Large intestine (tissue), 3 donors: ENCODE results near the gene BORCS8. TPM values are rescaled to one million over a fixed set of nuclear protein-coding genes. Genes with fewer than 3 reads are reported as not detected.

Experiments used
- DNase-seq, 2 donors: peaks; one replicate each; pipeline versions ENCODE4 v3.0.0 to v3.0.0-alpha.2; 2013
- H3K27ac ChIP-seq: one replicate; pipeline ENCODE4 v1.5.1; 2013; ENCODE audit warnings: low read length
- H3K27me3 ChIP-seq: 2 replicates; pipeline ENCODE4 v1.6.1; 2013; ENCODE audit warnings: low read length; ENCODE audit not compliant: control insufficient read depth, insufficient read depth
- H3K36me3 ChIP-seq: 2 replicates; pipeline ENCODE4 v1.6.1; 2013; ENCODE audit warnings: low read length; ENCODE audit not compliant: control insufficient read depth, insufficient read depth
- H3K4me1 ChIP-seq: one replicate; pipeline ENCODE4 v1.6.1; 2013; ENCODE audit warnings: low read length; ENCODE audit not compliant: control insufficient read depth, insufficient read depth
- H3K4me3 ChIP-seq: one replicate; pipeline ENCODE4 v1.5.1; 2013; ENCODE audit warnings: low read length
- H3K9me3 ChIP-seq: one replicate; pipeline ENCODE4 v1.6.1; 2013; ENCODE audit warnings: mild to moderate bottlenecking, low read depth, low read length, moderate library complexity; ENCODE audit not compliant: control insufficient read depth
- WGBS: methylation state at CpG from one replicate; pipeline ENCODE4 v1.1.5; 2013; ENCODE audit warnings: low lambda C conversion rate; ENCODE audit not compliant: insufficient coverage; 5-methylcytosine and 5-hydroxymethylcytosine counted together
- polyA plus RNA-seq: library from polyadenylated mRNA; unstranded; fragments of 120-200 nt; gene quantifications from one replicate; pipeline ENCODE4 v1.2.1, GENCODE V29; 2013

Gene BORCS8
- polyA plus RNA-seq, 1 donor: 17.5 TPM

GRCh38 chr19:19204181-19204580 lies 12.2 kb upstream of the BORCS8 start:
- Histone ChIP-seq H3K27me3 (peaks cover 9% of the 10 kb centered on the region), H3K9me3 (peaks cover 10% of the 10 kb centered on the region), H3K36me3 (peaks cover 16% of the 10 kb centered on the region), H3K27ac (no peak overlapping the region), H3K4me3 (no peak overlapping the region), H3K4me1 (peaks cover 10% of the 10 kb centered on the region)
- no CpG with 5 or more reads among the region's 13 CpGs for WGBS
- no peak for DNase-seq

- peaks cover 25% of the 10 kb centered on the region for H3K36me3 ChIP-seq
- DNase-seq: peak; percentile 85 to 88
- peak within 1 kb of the TSS; percentile 16 for H3K27ac ChIP-seq
- H3K4me1 ChIP-seq: peaks cover 10% of the 10 kb centered on the region
- peak within 1 kb of the TSS; percentile 83 for H3K4me3 ChIP-seq
- no CpG with 5 or more reads among the region's 60 CpGs for WGBS
- peaks cover 10% of the 10 kb centered on the region for H3K9me3 ChIP-seq
- peaks cover 9% of the 10 kb centered on the region for H3K27me3 ChIP-seq
These were observed 11.3 kb upstream of the BORCS8 start, which contains the start of gene NR2C2AP for GRCh38 chr19:19203012-19203856. Gene NR2C2AP (minus strand): TSS chr19:19203414. CDS start chr19:19203060, 354 bp downstream.

GRCh38 chr19:19202707-19203011 lies 10.7 kb upstream of the BORCS8 start:
- Histone ChIP-seq H3K27me3 (peaks cover 9% of the 10 kb centered on the region), H3K27ac (no peak overlapping the region), H3K9me3 (peaks cover 5% of the 10 kb centered on the region), H3K4me3 (peak overlapping the region; percentile 83), H3K36me3 (peaks cover 29% of the 10 kb centered on the region), H3K4me1 (peaks cover 10% of the 10 kb centered on the region)
- DNase-seq: no peak
- no CpG with 5 or more reads among the region's 11 CpGs for WGBS

GRCh38 chr19:19201697-19202630 lies 10.0 kb upstream of the BORCS8 start:
- peaks cover 9% of the 10 kb centered on the region for H3K27me3 ChIP-seq
- peak overlapping the region; percentile 83 for H3K4me3 ChIP-seq
- WGBS: no CpG with 5 or more reads among the region's 19 CpGs
- DNase-seq: no peak
- peaks cover 33% of the 10 kb centered on the region for H3K36me3 ChIP-seq
- H3K27ac ChIP-seq: no peak overlapping the region
- H3K9me3 ChIP-seq: no peaks in the 10 kb centered on the region
- peaks cover 10% of the 10 kb centered on the region for H3K4me1 ChIP-seq

- Histone ChIP-seq H3K36me3 (peaks cover 25% of the 10 kb centered on the region), H3K4me3 (no peak overlapping the region), H3K27me3 (no peaks in the 10 kb centered on the region), H3K27ac (no peak overlapping the region), H3K4me1 (no peaks in the 10 kb centered on the region), H3K9me3 (no peaks in the 10 kb centered on the region)
- no peak for DNase-seq
- no CpG with 5 or more reads among the region's 5 CpGs for WGBS
These were observed 2.0 kb upstream of the BORCS8 start for GRCh38 chr19:19193926-19194325.

- WGBS: no CpG with 5 or more reads among the region's 22 CpGs
- Histone ChIP-seq H3K4me1 (no peaks in the 10 kb centered on the region), H3K27me3 (no peaks in the 10 kb centered on the region), H3K36me3 (peaks cover 15% of the 10 kb centered on the region), H3K4me3 (peak overlapping the region; percentile 73), H3K27ac (no peak overlapping the region), H3K9me3 (no peaks in the 10 kb centered on the region)
- DNase-seq: no peak
These were observed 1.0 kb upstream of the BORCS8 start for GRCh38 chr19:19192910-19193423.

- no CpG with 5 or more reads among the region's 17 CpGs for WGBS
- Histone ChIP-seq H3K36me3 (peaks cover 10% of the 10 kb centered on the region), H3K4me3 (peak overlapping the region; percentile 73), H3K27me3 (no peaks in the 10 kb centered on the region), H3K9me3 (no peaks in the 10 kb centered on the region), H3K4me1 (no peaks in the 10 kb centered on the region), H3K27ac (peak overlapping the region; percentile 92)
- DNase-seq: no peak
These were observed 229 bp downstream of the BORCS8 start for GRCh38 chr19:19191768-19192077.

GRCh38 chr19:19186742-19187141 lies 5.2 kb downstream of the BORCS8 start:
- H3K27ac ChIP-seq: no peak overlapping the region
- DNase-seq: no peak
- H3K27me3 ChIP-seq: no peaks in the 10 kb centered on the region
- no peaks in the 10 kb centered on the region for H3K9me3 ChIP-seq
- no peak overlapping the region for H3K4me3 ChIP-seq
- peaks cover 24% of the 10 kb centered on the region for H3K36me3 ChIP-seq
- no CpG with 5 or more reads among the region's 14 CpGs for WGBS
- no peaks in the 10 kb centered on the region for H3K4me1 ChIP-seq

DNA sequence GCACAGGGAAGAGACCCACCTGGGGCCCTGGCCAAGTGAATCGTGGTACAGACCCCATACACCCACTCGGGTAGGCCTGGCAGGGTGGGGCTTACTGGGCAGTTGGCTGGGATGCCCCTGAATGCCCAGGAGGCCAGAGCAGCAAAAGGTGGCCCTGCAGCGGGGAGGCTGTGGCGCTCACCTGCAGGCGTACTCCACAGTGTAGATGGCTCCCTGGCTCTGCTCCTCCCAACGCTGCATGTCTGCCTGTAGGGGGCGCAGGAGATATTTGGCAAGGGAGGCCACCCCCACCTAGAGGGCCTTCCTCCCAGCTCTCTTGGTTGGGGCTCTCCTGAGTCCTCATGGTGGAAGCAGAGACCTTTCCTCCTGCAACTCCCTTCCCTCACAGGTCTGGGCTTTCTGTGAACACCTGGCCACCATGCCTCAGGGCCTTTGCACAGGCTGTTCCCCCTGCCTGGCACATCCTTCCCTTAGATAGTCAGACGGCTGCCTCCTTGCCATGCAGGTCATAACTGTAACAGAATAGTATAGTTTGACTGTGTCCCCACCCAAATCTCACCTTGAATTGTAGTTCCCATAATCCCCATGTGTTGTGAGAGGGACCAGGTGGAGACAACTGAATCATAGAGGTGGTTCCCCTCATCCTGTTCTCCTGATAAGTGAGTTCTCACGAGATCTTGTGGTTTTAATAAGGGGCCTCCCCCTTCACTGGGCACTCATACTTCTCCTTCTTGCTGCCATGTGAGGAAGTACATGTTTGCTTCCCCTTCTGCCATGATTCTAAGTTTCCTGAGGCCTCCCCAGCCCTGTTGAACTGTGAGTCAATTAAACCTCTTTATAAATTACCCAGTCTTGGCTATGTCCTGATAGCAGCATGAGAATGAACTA lies 5.9 kb downstream of the BORCS8 start:
- Histone ChIP-seq H3K4me3 (no peak overlapping the region), H3K9me3 (no peaks in the 10 kb centered on the region), H3K27me3 (no peaks in the 10 kb centered on the region), H3K4me1 (no peaks in the 10 kb centered on the region), H3K36me3 (peaks cover 30% of the 10 kb centered on the region), H3K27ac (no peak overlapping the region)
- DNase-seq: peak in 1 of 2 donors; percentile 29
- WGBS: no CpG with 5 or more reads among the region's 9 CpGs
